OCI-M1 (cell line): ENCODE measurements around the gene PRRT2.

Source experiments
- DNase-seq: peaks from one replicate; lab custom pipeline; 2025; lab: John Stamatoyannopoulos, UW

PRRT2 gene

DNA sequence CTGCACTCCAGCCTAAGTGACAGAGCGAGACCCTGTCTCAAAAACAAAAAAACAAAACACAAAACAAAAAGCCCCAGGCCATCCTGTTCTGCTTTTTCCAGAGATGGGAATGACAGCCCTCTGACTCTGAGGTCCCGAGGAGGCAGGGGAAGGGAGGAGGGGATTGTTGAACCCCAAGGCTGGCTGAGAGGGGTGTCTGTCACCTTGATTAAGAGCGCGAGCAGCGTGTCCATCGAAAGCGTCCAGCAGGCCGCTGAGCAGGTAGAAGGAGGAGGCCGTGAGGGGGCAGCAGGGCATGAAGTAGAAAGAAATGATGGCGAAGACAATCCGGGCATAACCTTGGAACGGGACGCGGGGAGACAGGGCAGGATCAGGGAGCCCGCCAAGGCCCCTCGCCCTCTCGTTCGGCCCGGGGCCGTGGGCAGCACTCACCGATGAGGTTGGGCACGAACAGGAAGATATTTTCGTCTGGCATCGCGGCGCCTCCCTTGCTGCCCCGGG lies 50.4 kb downstream of the PRRT2 start:
- DNase-seq, result peak; percentile 58

- peak; percentile 99 for DNase-seq
These were observed 51.1 kb downstream of the PRRT2 start, which contains the start of gene CDIPT for GRCh38 chr16:29862884-29863668. Gene CDIPT, minus strand, starts transcription at chr16:29863226. Its CDS starts 369 bp downstream, at chr16:29862857.

- no peak for DNase-seq
These were observed 51.6 kb downstream of the PRRT2 start for GRCh38 chr16:29863669-29863984.

DNA sequence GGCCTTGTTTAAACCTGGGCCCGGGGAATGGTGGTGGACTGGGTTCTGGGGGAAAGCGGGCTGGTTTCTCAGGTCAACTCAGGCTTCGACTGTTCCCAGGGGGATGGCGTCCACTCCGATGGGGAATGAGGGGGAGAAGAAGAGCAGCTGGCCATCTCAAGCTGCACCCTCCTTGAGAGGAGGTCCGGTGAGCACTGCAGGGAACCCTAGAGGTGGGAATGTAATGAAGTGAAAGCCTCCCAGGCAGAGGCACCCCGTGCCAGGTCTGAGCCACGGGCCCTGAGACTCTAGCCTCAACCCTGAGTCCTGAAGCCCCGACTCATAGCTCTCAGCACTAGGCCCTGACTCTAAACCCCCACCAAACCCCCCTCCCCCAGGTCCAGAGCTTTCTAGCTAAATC lies 52.2 kb downstream of the PRRT2 start:
- no peak for DNase-seq
